Muscle layer of duodenum (tissue), 2 donors: Measurements from ENCODE around the gene MAS1.

Source experiments
- H3K27ac ChIP-seq: one replicate; pipeline ENCODE4 v1.7.0; 2013; ENCODE audit warnings: mild to moderate bottlenecking, low read length
- H3K27me3 ChIP-seq: one replicate; pipeline ENCODE4 v1.7.0; 2013; ENCODE audit warnings: low read depth, mild to moderate bottlenecking, control low read depth, low read length
- H3K36me3 ChIP-seq, 2 donors: one replicate each; pipeline ENCODE4 v1.7.0; 2013; ENCODE audit warnings: low read length in 2 of 2, control low read depth in 1 of 2, mild to moderate bottlenecking in 1 of 2; ENCODE audit not compliant: insufficient read depth in 2 of 2, control insufficient read depth in 1 of 2
- H3K4me1 ChIP-seq, 2 donors: one replicate each; pipeline ENCODE4 v1.7.0; 2013; ENCODE audit warnings: low read length in 2 of 2, mild to moderate bottlenecking in 2 of 2, control low read depth in 1 of 2, moderate library complexity in 1 of 2; ENCODE audit not compliant: insufficient read depth in 2 of 2, control insufficient read depth in 1 of 2
- H3K4me3 ChIP-seq, 2 donors: one replicate each; pipeline ENCODE4 v1.7.0; 2013; ENCODE audit warnings: low read length in 2 of 2, low read depth in 1 of 2, mild to moderate bottlenecking in 1 of 2
- H3K9me3 ChIP-seq, 2 donors: one replicate each; pipeline ENCODE4 v1.7.0; 2013; ENCODE audit warnings: low read length in 2 of 2, control low read depth in 1 of 2, mild to moderate bottlenecking in 1 of 2; ENCODE audit not compliant: control insufficient read depth in 1 of 2
- donor health status: healthy.

MAS1 gene

GRCh38 chr6:159884720-159885119 lies 6.1 kb upstream of the MAS1 start:
- Histone ChIP-seq H3K9me3 (no peaks in the 10 kb centered on the region), H3K27me3 (peaks cover 6% of the 10 kb centered on the region), H3K4me3 (no peak overlapping the region), H3K4me1 (no peaks in the 10 kb centered on the region), H3K36me3 (no peaks in the 10 kb centered on the region), H3K27ac (no peak overlapping the region)

- no peaks in the 10 kb centered on the region for H3K36me3 ChIP-seq
- H3K4me3 ChIP-seq, result no peak overlapping the region
- H3K9me3 ChIP-seq, result no peaks in the 10 kb centered on the region
- H3K27me3 ChIP-seq, result peaks cover 6% of the 10 kb centered on the region
- H3K4me1 ChIP-seq, result no peaks in the 10 kb centered on the region
- H3K27ac ChIP-seq, result no peak overlapping the region
Observed at GRCh38 chr6:159886270-159886669, 4.5 kb upstream of the MAS1 start.

DNA sequence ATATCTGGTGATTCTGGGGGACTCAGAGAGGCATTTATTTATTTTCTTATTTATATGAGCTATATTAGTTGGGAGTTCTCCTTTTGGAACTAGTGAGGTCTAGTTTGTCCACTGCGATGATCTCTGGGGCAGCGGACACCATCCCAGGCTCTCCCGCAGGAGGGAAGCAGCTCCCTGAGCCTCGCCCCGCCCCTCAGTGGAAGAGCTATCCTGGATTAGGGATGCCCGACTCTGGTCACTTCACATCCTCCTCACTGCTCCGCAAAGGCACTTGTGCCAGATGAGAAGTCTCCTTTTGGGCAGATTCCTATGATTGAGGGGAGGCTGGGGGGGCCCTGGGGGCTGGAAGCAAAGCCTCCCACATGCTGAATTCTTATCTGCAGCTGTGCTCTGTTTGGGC lies 3.6 kb upstream of the MAS1 start:
- Histone ChIP-seq H3K27ac (no peak overlapping the region), H3K27me3 (peaks cover 6% of the 10 kb centered on the region), H3K36me3 (no peaks in the 10 kb centered on the region), H3K4me1 (no peaks in the 10 kb centered on the region), H3K4me3 (no peak overlapping the region), H3K9me3 (no peaks in the 10 kb centered on the region)

- no peaks in the 10 kb centered on the region for H3K36me3 ChIP-seq
- H3K27me3 ChIP-seq, result peaks cover 6% of the 10 kb centered on the region
- no peak overlapping the region for H3K4me3 ChIP-seq
- no peaks in the 10 kb centered on the region for H3K9me3 ChIP-seq
- no peaks in the 10 kb centered on the region for H3K4me1 ChIP-seq
- no peak overlapping the region for H3K27ac ChIP-seq
Observed at GRCh38 chr6:159887761-159888160, 3.0 kb upstream of the MAS1 start.

DNA sequence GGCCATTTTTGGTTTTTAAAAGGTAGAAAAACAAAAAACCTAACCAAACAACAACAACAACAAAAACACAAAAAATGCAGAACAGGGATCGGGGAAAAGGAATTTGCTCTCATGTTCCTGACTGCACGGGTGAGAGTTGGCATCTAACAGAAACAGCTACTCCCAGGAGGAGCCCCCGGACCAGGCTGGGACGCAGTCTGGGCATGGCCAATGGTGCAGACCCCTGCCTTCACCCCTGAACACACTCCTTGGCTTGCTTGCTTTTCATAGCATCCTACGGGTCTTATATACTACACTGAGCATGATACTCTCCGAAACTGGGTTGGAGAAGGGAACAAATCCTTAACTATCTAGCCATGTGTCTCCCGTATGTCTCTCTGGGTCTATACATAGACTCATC lies 587 bp upstream of the MAS1 start:
- Histone ChIP-seq H3K27me3 (peaks cover 6% of the 10 kb centered on the region), H3K4me3 (no peak overlapping the region), H3K27ac (no peak overlapping the region), H3K36me3 (no peaks in the 10 kb centered on the region), H3K9me3 (no peaks in the 10 kb centered on the region), H3K4me1 (no peaks in the 10 kb centered on the region)

DNA sequence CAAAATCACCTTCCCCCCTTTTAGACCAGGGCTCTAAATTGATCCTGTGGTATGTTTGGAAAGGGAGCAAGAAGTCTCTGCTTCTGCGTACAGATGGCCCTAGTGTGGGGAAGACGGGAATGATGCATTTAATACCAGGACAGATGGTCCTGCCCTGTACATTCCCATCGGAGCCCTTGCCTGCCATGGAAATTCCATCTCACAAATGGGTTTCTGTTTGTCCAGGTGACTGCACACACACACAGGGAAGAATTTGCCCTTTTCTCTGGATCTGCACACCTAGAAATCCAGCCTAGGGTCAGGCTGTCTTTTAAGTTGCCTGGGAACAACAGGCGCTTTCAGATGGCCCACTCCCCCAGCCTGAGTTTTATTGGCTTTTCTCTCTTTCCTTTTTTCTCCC lies 1.3 kb downstream of the MAS1 start:
- Histone ChIP-seq H3K27ac (no peak overlapping the region), H3K4me1 (no peaks in the 10 kb centered on the region), H3K27me3 (peaks cover 6% of the 10 kb centered on the region), H3K36me3 (no peaks in the 10 kb centered on the region), H3K9me3 (no peaks in the 10 kb centered on the region), H3K4me3 (no peak overlapping the region)

DNA sequence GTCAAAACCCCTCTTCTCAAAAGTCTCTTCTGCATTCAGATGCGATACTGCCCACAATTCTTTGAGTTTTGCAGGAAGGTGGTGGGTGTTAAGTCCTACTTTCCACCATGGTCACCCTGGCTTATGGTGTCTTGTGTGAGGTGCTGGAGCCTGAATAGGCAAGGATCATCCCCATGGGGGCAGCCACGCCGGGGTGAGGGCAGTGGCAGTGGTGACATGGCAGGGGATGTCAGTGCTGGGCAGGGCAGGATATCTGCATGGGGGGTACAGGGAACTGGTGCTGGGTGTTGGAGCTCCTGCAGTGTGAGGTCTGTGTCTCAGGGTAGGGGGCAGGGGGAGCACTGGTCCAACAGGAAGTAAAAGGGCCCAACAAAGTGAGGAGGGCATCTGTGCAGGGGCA lies 2.3 kb downstream of the MAS1 start:
- no peaks in the 10 kb centered on the region for H3K9me3 ChIP-seq
- no peaks in the 10 kb centered on the region for H3K36me3 ChIP-seq
- peaks cover 6% of the 10 kb centered on the region for H3K27me3 ChIP-seq
- H3K4me1 ChIP-seq, result no peaks in the 10 kb centered on the region
- H3K27ac ChIP-seq, result no peak overlapping the region
- no peak overlapping the region for H3K4me3 ChIP-seq

DNA sequence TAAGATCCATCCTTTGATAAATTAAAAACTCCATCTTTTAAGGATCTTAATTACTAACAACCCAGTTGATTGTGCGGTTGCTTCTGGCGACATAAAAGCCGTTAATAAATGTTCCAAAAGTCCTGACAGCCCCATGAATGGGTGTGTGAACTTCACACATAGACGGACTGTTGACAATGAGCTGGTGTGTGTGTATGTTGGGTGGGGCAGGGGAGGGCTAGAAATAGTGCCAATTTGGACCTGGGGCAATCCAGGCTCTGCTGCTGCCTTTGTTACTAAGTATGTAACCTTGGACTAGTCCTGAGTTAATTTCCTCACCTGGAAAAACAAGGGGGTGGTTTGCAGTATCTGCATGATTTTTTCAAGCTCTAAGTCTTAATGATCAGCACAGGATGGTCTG lies 4.2 kb downstream of the MAS1 start:
- H3K4me3 ChIP-seq, result no peak overlapping the region
- no peaks in the 10 kb centered on the region for H3K27me3 ChIP-seq
- H3K36me3 ChIP-seq, result no peaks in the 10 kb centered on the region
- H3K4me1 ChIP-seq, result no peaks in the 10 kb centered on the region
- H3K9me3 ChIP-seq, result no peaks in the 10 kb centered on the region
- H3K27ac ChIP-seq, result no peak overlapping the region

- no peak overlapping the region for H3K4me3 ChIP-seq
- H3K36me3 ChIP-seq, result no peaks in the 10 kb centered on the region
- H3K27me3 ChIP-seq, result no peaks in the 10 kb centered on the region
- H3K27ac ChIP-seq, result no peak overlapping the region
- H3K4me1 ChIP-seq, result no peaks in the 10 kb centered on the region
- no peaks in the 10 kb centered on the region for H3K9me3 ChIP-seq
Observed at GRCh38 chr6:159897603-159898002, 6.8 kb downstream of the MAS1 start.

GRCh38 chr6:159898519-159898918 lies 7.7 kb downstream of the MAS1 start:
- Histone ChIP-seq H3K9me3 (no peaks in the 10 kb centered on the region), H3K4me1 (no peaks in the 10 kb centered on the region), H3K36me3 (no peaks in the 10 kb centered on the region), H3K4me3 (no peak overlapping the region), H3K27ac (no peak overlapping the region), H3K27me3 (no peaks in the 10 kb centered on the region)

GRCh38 chr6:159899994-159900745 lies 9.4 kb downstream of the MAS1 start:
- no peak overlapping the region for H3K27ac ChIP-seq
- no peaks in the 10 kb centered on the region for H3K27me3 ChIP-seq
- no peaks in the 10 kb centered on the region for H3K36me3 ChIP-seq
- no peaks in the 10 kb centered on the region for H3K4me1 ChIP-seq
- H3K4me3 ChIP-seq, result no peak overlapping the region
- H3K9me3 ChIP-seq, result no peaks in the 10 kb centered on the region

- Histone ChIP-seq H3K9me3 (no peaks in the 10 kb centered on the region), H3K27me3 (no peaks in the 10 kb centered on the region), H3K4me1 (no peaks in the 10 kb centered on the region), H3K36me3 (no peaks in the 10 kb centered on the region), H3K4me3 (no peak overlapping the region), H3K27ac (no peak overlapping the region)
Observed at GRCh38 chr6:159902620-159903019, 11.8 kb downstream of the MAS1 start.
